ENCODE measurements around the gene ARPC1B.

ARPC1B gene

GRCh38 chr7:99380032-99380822 is 5.7 kb downstream of the ARPC1B start:
- Histone ChIP-seq H4K20me1 (ENCODE audit: insufficient read depth) (no peaks in the 10 kb centered on the region), H3K27me3 (ENCODE audit: insufficient read depth, low read depth) (no peaks in the 10 kb centered on the region), H3K79me2 (ENCODE audit: insufficient read depth, low read depth) (peaks cover 85% of the 10 kb centered on the region), H2AFZ (ENCODE audit: low read depth) (no peak overlapping the region), H3K36me3 (ENCODE audit: insufficient read depth) (peaks cover 5% of the 10 kb centered on the region; the same call in 1 of the 2 replicates), H3K4me1 (ENCODE audit: low read depth, poor library complexity, severe bottlenecking) (peaks cover 70% of the 10 kb centered on the region), H3K27ac (peak overlapping the region; percentile 85), H3K4me3 (IDR thresholded peaks at IDR 0.05; ENCODE audit: insufficient read depth, low read depth, low read length) (no peak overlapping the region), H3K4me2 (peak overlapping the region; percentile 92), H3K9ac (peak overlapping the region; percentile 58; the same call in 1 of the 2 replicates)
- no peak for TF ChIP-seq CTCF (conservative IDR thresholded peaks at IDR 0.05; ENCODE audit: low read depth, low read length)

DNA sequence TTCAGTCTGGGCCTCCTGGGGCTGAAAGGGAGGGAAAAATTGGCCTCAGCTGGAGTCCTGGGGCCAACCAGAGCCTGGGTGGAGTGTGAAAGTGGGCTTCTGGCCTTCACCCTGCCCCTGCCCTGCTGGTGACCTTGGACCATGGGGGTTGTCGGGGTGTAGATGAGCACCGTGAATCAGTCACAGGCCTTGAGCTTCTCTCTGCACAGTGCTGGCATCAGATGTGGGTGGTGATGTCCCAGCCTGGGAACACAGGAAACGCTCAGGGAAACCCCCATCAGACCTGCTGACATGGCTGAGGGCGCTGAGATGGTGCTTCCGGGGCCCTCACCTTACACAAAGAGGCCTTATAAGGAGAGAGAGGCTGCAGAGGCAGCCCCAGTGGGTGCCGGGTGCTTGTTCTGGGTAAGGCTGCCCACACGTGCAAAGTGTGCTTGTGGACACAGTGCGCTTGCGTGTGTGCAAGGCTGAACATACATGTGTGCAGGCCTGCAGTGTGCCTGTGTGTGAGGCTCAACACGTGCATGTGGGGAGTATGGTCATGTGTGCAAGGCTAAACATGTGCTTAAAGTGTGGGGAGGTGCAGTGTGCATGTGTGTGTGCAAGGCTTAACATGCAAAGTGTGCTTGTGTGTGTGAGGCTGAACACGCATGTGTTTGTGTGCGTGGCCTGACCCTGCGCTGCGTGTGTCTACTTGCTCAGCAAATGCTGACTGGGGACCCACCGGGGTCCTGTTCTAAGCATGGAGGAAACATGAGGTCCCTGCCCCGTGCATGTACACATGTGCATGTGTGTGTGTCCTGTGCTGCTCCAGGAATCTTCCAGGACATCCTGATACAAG is 6.5 kb downstream of the ARPC1B start:
- H3K27me3 ChIP-seq (ENCODE audit: insufficient read depth, low read depth): no peaks in the 10 kb centered on the region
- no peaks in the 10 kb centered on the region for H4K20me1 ChIP-seq (ENCODE audit: insufficient read depth)
- H3K4me2 ChIP-seq: peak overlapping the region; percentile 92
- H2AFZ ChIP-seq (ENCODE audit: low read depth): no peak overlapping the region
- peaks cover 5% of the 10 kb centered on the region; the same call in 1 of the 2 replicates for H3K36me3 ChIP-seq (ENCODE audit: insufficient read depth)
- H3K9ac ChIP-seq: peak overlapping the region; percentile 58; the same call in 1 of the 2 replicates
- H3K27ac ChIP-seq: peak overlapping the region; percentile 85
- peaks cover 77% of the 10 kb centered on the region for H3K79me2 ChIP-seq (ENCODE audit: insufficient read depth, low read depth)
- H3K4me1 ChIP-seq (ENCODE audit: low read depth, poor library complexity, severe bottlenecking): peaks cover 63% of the 10 kb centered on the region
- no peak overlapping the region for H3K4me3 ChIP-seq (IDR thresholded peaks at IDR 0.05; ENCODE audit: insufficient read depth, low read depth, low read length)
- no peak for TF ChIP-seq CTCF (conservative IDR thresholded peaks at IDR 0.05; ENCODE audit: low read depth, low read length)

- Histone ChIP-seq H3K79me2 (ENCODE audit: insufficient read depth, low read depth) (peaks cover 70% of the 10 kb centered on the region), H3K4me1 (ENCODE audit: low read depth, poor library complexity, severe bottlenecking) (peaks cover 56% of the 10 kb centered on the region), H2AFZ (ENCODE audit: low read depth) (no peak overlapping the region), H3K36me3 (ENCODE audit: insufficient read depth) (peaks cover 5% of the 10 kb centered on the region; the same call in 1 of the 2 replicates), H4K20me1 (ENCODE audit: insufficient read depth) (no peaks in the 10 kb centered on the region), H3K4me2 (peak overlapping the region; percentile 92), H3K9ac (peak overlapping the region; percentile 58; the same call in 1 of the 2 replicates), H3K27ac (peak overlapping the region; percentile 85), H3K27me3 (ENCODE audit: insufficient read depth, low read depth) (no peaks in the 10 kb centered on the region), H3K4me3 (IDR thresholded peaks at IDR 0.05; ENCODE audit: insufficient read depth, low read depth, low read length) (no peak overlapping the region)
- no peak for TF ChIP-seq CTCF (conservative IDR thresholded peaks at IDR 0.05; ENCODE audit: low read depth, low read length)
Measured at GRCh38 chr7:99381664-99382075, 7.1 kb downstream of the ARPC1B start.

GRCh38 chr7:99383203-99383602 is 8.7 kb downstream of the ARPC1B start:
- H3K36me3 ChIP-seq (ENCODE audit: insufficient read depth): no peaks in the 10 kb centered on the region
- no peak overlapping the region for H3K9ac ChIP-seq
- no peak overlapping the region for H2AFZ ChIP-seq (ENCODE audit: low read depth)
- no peak for TF ChIP-seq CTCF (conservative IDR thresholded peaks at IDR 0.05; ENCODE audit: low read depth, low read length)
- H3K27me3 ChIP-seq (ENCODE audit: insufficient read depth, low read depth): no peaks in the 10 kb centered on the region
- no peaks in the 10 kb centered on the region for H4K20me1 ChIP-seq (ENCODE audit: insufficient read depth)
- H3K79me2 ChIP-seq (ENCODE audit: insufficient read depth, low read depth): peaks cover 55% of the 10 kb centered on the region
- no peak overlapping the region for H3K4me2 ChIP-seq
- H3K27ac ChIP-seq: no peak overlapping the region
- no peak overlapping the region for H3K4me3 ChIP-seq (IDR thresholded peaks at IDR 0.05; ENCODE audit: insufficient read depth, low read depth, low read length)
- H3K4me1 ChIP-seq (ENCODE audit: low read depth, poor library complexity, severe bottlenecking): peaks cover 43% of the 10 kb centered on the region
